Islet precursor cell (in vitro differentiated cells): ENCODE results near the gene TMEM181.
"Not testable (repeated sequence)": the region's sequence is repeated elsewhere in the genome, so short reads cannot be mapped to it uniquely, and the experiment has no call there.

ENCODE experiments used
- DNase-seq: peaks from one replicate; pipeline ENCODE4 v3.0.0-alpha.2; 2018

TMEM181 gene, protein sequence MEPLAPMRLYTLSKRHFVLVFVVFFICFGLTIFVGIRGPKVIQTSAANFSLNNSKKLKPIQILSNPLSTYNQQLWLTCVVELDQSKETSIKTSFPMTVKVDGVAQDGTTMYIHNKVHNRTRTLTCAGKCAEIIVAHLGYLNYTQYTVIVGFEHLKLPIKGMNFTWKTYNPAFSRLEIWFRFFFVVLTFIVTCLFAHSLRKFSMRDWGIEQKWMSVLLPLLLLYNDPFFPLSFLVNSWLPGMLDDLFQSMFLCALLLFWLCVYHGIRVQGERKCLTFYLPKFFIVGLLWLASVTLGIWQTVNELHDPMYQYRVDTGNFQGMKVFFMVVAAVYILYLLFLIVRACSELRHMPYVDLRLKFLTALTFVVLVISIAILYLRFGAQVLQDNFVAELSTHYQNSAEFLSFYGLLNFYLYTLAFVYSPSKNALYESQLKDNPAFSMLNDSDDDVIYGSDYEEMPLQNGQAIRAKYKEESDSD

DNA sequence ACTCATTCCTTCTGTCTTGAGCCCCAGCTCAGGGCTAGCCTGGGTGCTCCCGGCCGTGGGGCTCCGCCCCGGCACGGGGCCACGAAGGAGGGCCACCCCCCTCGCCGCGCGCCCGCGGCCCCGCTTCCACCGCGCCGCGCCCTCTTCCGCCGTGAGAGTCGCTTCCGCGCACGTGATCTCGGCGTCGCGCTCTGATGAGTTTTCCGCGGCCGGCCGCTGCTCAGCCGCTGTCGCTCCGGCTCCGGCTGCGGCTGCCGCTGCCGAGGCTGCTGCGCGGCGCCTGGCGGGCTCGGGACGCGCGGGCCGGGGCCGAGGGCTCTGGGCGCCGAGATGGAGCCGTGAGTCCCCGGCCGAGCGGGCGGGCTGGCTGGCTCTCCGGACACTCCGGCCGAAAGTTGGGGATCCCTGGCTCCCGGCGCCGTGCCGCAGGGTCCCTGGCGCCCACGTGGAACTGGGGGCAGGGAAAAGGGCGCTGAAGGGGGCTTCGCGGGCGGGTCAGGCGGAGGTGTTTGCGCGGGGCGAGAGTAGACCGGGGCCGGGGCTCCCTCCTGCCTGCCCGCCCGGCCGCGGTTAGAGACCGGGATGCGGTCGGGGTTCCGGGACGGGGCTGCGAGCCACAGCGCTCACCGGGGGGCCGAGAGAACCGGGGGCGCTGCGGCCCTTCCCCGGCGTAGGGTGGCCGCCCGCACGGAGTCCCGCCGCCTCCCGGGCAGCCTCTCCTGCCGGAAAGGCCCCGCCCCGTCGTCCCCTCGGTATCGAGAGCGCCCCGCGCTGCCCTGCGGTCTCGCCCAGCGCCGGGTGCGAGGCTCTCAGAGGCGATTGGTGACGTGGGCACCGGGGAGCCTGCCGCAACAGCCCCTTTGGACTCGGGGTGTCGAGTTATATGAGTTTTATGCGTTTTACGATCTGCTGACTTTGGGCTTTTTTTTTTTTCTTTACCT is at the start of gene TMEM181:
TMEM181 (plus strand) TSS at position 197 of the 941 bp plus-strand sequence; CDS start at position 331, 134 bp downstream.
- DNase-seq, result peak; percentile 87

DNA sequence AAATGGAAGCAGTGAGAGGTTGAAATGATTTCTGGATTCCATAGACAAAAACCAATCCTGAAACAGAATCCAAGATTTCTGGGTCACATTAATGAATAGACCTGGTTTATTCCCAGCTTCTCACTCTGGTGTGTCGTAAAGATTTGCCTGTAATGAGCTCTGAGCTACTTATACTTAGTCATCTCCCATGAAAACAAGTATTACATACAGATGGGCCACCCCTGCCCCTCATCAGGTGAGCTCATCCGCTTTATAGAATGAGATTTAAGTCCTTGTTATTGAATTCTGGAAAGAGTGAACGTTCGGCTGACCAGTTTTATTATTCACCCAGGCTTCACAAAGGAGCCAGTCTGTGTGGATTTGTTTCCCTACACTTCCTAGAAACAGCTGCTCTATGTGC is 47.1 kb upstream of the TMEM181 start:
- no peak for DNase-seq

DNA sequence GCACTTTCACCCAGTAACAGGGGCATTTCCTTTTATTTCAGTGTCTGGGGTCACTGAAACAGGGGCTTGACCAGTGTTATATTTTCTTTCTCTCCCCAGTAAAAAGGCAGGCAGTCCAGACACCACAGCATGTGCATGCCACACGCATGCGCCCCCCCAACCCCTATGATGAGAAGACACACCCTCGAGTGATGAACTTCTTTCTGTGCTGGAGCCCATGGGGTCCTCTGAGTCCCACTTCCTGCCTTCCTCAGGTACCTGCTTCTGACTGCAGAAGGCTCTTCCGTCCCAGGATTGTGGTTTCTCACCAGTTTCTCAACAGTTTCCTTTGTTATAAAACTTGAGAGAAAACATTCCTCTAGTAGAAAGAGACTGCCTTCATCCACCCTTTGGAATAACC is 45.7 kb upstream of the TMEM181 start:
- DNase-seq, result no peak

DNA sequence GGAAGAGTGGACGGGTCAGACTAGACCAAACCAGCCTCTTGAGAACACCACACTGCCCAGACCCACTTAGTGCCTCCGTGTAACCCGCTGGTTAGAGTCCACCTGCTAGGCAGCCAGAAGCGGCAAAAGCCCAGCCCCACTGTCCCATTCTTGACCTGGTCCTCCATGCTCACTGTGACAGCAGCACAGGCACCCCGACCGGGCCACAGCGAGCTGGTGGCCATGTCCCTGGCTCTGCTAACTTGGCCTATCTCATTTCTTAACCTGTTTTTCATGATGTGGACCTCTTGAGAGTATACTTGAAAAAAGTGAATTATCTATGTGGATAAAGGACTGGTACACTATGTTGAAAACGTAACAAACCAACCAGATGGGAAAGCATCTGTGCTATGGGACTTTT is 44.9 kb upstream of the TMEM181 start:
- no peak for DNase-seq

DNA sequence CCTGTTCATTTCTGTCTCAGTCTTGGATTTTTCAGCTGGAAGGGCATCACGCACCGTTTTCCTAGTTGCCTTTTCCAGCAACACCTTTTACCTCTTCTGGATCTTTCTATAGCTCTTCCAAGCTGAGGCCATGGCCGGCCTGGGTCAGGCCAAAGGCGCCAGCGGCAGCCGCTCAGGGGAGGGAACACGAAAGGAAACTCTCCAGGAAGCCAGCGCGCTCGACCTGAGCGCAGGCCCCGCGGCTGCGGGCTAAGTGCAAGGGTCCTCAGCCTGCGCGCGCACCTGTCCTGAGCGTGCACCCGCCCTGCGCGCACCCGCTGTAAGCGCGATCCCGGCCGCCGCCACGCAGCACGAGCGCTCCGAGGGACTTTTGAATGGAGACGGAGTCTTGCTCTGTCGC is 43.8 kb upstream of the TMEM181 start:
- peak; percentile 32 for DNase-seq

DNA sequence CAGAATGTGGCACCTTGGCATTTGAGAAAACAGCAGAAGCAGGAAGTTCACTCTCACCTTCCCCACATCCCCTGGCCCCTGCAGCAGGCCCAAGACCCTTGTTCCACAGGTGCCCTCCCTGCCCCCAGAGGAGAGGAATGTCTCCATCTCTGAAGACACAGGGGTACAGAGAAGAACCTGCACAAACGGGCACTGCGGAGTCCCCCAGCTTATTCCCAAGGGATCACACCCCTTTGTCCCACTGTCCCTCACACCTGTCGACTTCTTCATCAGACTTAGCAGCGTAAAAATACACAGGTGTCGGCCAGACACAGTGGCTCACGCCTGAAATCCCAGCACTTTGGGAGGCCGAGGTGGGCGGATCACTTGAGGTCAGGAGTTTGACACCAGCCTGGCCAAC is 42.9 kb upstream of the TMEM181 start:
- DNase-seq, result peak; percentile 36

DNA sequence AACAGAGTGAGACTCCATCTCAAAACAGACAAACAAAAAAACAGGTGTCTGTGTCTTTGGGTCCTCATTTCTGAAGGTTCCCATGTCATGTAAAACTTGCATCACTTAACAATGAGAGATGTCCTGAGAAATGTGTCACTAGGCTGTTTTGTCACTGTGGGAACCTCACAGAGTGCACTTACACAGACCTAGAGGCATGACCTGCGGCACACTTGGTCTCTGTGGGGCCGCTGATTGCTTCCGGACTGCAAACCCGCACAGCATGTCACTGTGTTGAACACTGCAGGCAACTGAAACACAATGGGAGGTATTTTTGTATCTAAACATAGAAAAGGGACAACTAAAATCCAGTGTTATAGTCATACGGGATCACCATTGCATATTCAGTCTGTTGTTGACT is 42.3 kb upstream of the TMEM181 start:
- DNase-seq, result peak; percentile 50

DNA sequence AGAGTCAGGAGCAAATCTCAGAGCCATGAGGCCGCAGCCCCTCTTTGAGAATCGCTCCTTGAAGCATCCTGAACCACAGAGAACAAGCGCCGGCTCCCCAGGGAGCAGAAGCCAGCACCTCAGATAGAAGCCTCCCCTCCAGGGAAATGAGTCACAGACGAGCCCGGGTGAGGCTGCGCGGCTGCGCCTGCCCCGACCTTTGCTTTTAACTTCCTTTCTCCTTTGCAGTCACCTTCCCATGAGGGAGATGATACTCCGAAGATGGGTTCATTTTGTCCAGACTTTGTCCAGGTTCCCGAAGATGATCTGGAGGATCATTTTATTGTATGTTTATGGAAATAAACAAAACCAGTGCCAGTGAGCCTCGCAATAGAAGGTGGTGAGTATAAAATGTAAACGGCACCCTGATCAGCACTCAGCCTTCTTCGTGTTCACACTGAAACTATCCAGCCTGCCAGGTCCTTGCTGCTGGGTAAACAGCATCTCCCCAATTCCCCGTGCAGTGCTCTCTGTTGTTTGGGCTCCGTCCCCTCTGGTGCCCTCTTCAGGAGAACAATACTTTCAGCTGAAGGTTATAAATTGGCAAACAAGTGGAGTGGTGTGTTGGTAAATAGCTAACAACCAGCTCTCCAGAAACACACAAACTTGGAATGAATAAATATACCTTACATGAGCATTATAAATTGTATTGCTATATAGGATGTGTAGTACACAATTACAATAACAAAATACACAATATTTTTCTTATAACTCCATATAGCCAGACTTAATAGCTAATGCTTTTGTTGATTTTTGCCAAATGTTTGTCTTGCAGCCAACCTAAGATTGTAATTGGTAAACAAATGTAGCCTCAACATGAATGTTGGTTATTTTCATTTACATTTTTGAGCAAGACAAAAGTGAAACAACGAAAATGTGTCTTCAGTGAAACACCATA is 41.4 kb upstream of the TMEM181 start:
- DNase-seq, result peak; percentile 87

DNA sequence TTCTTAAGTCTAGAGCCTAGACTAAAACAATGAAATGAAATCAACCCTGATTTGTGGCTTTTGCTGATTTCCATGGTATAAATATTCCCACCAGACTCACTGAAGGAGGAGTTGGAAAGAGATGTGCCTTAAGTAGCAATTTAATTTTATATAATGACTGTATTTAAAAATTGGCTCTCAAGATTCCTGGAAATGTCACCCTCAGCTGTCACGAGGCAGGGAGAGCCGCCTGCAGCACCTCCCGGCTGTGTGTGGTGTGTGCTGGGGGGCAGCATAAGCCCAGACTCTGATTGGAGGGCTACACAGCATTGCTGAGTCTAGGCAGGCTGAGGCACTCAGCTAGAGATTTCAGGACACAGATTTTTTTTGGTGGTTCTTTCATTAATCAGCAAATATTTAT is 40.6 kb upstream of the TMEM181 start:
- DNase-seq, result no peak

DNA sequence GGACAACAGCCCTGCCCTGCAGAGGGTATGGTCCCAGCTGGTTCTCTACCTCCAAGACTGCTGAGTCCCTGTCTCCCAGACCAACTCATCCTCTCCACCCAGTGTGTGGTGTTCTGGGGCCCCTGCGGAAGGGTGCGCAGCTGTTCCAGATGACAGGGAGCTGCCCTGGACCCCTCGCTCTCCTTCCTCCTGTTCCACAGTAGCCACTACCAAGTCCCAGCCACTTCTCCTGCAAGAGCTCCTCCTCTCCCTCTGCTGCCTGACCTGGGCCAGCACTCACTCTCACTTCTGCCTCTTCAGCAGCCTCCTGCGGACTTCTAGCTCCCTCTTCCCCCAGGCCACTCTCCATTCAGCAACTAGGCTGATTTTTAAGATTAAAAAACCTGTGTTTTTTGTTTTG is 40.1 kb upstream of the TMEM181 start:
- DNase-seq, result peak; percentile 50

DNA sequence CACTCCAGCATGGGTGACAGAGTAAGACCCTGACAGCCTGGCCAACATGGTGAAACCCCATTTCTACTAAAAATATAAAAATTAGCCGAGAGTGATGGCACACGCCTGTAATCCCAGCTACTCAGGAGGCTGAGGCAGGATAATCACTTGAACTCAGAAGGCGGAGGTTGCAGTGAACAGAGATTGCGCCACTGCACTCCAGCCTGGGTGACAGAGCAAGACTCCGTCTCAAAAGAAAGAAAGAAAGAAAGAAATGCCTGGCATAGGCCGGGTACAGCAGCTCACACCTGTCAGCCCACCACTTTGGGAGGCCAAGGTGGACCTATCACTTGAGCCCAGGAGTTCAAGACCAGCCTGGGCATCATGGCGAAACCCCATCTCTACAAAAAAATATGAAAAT is 38.9 kb upstream of the TMEM181 start:
- peak; percentile 12 for DNase-seq

DNA sequence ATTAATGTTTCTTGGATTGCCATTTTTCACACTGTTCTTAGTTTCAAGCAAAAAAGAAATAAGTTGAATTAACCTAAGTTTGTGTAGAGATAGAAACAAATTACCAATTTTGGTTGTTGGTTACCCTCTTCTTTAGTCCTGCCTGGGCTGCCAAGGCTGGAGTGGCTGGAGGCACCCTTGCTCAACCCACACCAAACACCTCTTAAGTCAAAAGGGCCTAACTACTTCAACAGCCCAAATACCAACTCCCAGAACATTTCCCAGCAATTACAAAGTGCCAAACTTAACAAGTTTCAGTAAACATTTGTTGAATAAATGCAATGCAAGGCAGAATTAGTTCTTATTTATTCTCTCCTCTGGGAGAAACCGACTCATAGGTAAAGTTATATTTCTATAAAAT is 38.1 kb upstream of the TMEM181 start:
- DNase-seq, result no peak

DNA sequence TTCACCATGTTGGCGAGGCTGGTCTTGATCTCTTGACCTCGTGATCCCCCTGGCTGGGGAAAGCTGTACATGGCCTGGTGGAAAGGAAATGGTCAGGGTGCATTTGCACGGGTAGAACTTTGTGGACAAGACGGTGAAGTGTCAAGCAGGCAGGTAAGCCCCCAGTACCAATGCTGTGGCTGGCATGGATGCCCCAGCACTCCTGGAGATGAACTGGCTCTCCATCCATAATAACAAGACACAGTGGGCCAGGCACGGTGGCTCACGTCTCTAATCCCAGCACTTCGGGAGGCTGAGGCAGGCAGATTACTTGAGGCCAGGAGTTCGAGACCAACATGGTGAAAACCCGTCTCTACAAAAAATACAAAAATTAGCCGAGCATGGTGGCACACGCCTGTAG is 37.3 kb upstream of the TMEM181 start:
- peak; percentile 12 for DNase-seq

DNA sequence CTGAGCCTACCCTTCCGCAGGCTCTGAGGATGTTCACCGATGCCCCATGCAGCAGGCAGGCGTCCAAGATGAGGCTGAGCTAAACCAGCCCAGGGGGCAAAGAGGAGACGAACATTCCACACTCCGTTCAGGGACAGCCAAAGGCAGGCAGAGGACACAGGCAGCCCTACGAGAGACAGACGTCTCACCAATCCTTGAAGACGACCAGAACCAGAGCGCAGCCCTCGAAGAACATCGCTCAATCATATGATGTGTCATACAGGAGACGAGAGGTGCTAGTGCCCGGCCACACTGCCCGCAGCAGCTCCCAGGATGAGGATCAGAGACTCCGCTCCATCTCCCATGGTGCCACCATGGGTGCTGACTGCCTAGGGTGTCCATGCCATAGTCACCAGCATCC is 35.6 kb upstream of the TMEM181 start:
- peak; percentile 33 for DNase-seq

DNA sequence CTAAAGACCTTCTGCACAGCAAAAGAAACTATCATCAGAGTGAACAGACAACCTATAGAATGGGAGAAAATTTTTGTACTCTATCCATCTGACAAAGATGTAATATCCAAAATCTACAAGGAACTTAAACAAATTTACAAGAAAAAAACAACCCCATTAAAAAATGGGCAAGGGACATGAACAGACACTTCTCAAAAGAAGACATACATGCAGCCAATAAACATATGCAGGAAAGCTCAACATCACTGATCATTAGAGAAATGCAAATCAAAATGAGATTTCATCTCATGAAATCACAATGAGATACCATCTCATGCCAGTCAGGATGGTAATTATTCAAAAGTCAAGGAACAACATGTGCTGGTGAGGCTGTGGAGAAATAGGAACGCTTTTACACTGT is 32.0 kb upstream of the TMEM181 start:
- not testable (repeated sequence) for DNase-seq

DNA sequence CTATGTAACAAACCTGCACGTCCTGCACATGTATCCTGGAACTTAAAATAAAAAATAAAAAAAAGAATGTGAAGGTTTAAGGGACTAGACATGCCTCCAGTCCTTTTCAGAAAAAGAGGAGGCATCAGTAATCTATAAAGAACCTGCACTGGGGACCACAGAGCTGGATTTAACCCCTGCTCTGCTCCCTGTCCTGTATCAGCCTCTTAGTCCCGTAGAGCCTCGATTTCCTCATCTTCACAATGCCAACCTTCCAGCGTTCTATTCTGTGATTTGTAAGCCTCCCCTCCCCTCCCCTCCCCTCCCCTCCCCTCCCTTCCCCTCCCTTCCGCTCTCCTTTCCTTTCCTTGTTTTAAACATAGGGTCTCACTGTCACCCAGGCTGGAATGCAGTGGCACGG is 31.1 kb upstream of the TMEM181 start:
- no peak for DNase-seq

DNA sequence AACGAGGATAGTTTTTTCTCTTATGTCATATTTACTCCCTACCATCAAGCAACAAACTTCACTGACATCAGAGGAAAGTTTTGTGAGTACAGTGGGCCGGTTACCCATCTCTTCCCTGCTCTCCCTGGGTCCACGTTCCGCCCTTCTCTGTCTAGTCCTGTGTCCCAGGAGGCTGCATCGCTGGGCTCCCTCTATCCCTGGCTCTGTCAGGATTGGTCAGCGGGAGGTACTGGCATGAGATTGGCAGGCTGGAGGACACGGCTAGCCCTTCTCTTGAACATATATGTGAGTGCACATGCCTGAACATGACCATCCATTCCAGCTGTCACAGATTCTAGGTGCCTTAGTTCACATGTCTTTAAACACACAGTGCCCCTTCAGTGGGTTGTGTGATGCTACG is 30.3 kb upstream of the TMEM181 start:
- DNase-seq, result no peak

DNA sequence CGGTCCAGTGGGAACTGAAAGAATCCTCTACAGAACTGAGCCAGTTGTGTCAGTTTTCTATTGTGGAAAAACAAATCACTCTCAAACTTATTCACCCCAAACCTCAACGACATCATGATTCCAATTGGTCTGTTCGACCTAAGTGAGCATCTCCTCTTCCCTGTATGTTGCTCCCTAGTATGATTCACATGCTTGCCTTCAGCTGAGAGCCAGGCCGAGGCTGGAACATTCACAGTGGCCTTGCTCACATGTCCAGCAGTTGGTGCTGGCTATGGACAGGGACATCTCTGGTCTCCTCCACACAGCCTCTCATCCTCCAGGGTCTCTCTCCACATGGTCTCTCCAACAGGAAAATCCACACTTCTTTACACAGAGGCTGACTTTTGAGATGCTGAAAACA is 28.3 kb upstream of the TMEM181 start:
- DNase-seq, result no peak

DNA sequence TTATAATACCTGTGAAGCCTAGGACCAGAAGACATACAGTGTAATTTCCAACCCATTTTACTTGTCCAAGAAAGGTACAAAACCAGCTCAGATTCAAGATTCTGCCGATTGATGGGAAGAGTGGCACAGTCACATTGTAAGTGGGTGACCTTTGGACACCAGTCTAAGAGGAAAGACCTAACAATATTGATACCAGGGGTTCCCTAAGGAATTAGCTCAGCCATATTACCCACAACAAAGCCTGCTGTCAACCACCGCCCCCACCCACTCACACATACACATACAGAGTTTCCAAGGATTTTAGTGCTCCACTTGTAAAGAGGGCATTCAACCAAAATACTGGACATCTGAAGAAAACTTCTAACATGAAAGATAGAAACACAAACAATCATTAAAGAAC is 27.9 kb upstream of the TMEM181 start:
- DNase-seq, result no peak

DNA sequence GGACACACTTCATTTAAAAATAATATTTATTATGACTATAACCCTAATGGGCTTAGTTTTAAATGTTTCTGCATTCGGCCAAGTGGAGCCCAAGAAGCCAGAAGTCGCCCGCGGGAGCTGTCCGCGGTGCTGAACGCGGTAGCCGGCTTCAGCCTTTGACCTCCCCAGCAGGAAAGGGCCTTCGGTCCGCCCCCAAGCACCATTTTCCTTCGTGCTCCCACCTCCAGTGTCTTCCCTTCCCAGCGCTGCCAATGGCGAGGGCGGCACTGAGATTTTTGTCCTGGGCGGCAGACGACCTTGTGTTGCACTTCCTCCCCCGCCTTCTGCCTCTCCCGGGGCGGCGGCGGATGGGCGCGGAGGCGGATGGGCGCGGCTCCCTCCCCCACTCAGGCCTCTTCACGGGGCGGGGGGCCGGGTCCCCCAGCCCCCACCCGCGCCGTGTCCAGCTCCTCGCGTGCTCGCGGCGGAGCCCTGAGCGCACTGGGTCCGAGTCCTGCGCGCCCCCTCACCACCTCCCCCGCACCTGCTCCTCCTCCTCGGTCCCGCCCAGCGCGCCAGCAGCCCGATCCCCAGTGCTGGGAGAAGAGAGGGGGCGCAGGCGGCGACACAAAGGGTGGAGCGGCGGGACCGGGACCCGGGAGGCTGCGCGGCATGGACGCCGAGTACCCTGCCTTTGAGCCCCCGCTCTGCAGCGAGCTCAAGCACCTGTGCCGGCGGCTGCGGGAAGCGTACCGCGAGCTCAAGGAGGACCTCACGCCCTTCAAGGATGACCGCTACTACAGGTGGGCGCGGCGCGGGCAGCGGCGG is 23.6 kb upstream of the TMEM181 start:
- DNase-seq, result peak; percentile 89

DNA sequence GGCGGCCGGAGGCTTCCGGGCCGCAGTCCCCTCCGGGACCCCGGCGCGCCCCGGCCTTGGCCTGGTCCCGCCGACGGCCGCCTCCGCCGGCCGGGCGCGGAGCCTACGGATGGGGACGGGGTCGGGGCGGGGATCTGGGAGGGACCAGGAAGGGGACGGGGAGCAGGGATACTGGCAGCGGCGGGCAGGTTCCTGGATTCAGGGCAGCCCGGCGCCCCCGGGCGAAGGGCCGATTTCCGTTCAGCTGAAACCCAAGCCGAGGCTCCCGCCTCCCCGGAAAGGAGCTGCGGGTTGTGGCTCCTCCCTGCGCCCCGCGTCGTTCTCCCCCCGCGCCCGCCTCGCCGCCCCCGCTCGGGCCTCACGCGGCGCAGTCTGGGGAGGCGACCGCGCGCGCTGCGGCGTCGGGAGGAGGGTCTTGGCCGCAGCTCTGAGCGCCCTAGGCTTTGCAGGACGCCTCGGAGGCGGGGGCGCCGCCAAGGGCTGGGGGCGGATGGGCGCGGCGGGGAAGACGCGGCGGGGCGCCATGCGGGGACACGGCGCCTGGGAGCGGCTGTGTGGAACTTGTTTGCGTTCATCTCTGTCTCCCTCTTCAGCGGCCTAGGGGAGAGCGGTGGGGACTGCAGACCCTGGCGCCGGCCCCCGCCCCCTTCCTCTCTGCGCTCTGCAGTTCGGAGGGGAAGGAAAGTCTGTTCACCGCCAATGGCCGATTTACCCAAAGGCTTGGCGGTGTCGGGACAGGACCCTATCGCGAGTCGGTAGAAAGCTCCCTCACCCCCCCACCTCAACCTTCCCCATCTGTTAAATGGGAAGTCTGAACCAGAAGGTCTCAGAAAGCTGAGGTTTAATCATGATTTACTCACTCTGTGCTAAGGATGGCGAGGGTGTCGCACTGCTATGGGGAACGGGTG is 22.7 kb upstream of the TMEM181 start:
- peak; percentile 79 for DNase-seq
